ENCODE data around the gene ENOX1. TPM values are rescaled to one million over a fixed set of nuclear protein-coding genes. Genes with fewer than 3 reads are reported as not detected.

The ENOX1 gene
- total and polyA plus RNA-seq, 3 donors from 2014 or later = 11.0 to 14.2 (median 11.5) TPM

DNA sequence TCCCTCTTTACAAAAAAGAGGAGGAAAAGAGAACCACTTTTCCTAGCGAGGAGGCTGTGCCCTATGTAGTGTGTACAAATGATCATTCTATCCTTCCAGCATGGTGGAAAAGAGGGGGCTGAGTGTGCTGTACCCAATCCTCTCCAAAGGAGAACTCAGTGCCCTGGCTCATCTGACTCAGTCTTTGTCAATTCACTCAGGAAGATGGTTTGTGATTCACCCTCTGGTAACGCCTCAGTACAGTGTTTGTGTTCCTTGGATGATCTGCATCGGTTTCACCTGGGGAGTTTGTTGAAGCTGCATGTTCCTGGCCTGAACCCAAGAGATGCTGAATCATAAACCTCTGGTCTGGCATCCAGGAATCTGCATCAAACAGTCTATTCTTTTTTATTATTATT is 18.3 kb upstream of the ENOX1 start:
- H3K4me3 ChIP-seq = no peak overlapping the region

GRCh38 chr13:43804461-43805070 is 17.8 kb upstream of the ENOX1 start:
- 27 to 34% methylated on average over 5 of the region's 5 CpGs for WGBS, 2 donors
- Histone ChIP-seq H3K4me1 (no peaks in the 10 kb centered on the region), H3K4me3 (no peak overlapping the region), H3K9me3 (no peaks in the 10 kb centered on the region), H3K36me3 (ENCODE audit: low read depth, missing control alignments) (no peaks in the 10 kb centered on the region), H3K27ac (no peak overlapping the region), H3K27me3 (no peaks in the 10 kb centered on the region)
- no peak for DNase-seq
- intact Hi-C loops (cut with DNase I; ENCODE audit: low total_unique reads) = loop anchor here (10.0 kb wide), 1 partner anchor 720 kb away; no protein-coding TSS in a partner anchor
- TF ChIP-seq, protein P1, sequence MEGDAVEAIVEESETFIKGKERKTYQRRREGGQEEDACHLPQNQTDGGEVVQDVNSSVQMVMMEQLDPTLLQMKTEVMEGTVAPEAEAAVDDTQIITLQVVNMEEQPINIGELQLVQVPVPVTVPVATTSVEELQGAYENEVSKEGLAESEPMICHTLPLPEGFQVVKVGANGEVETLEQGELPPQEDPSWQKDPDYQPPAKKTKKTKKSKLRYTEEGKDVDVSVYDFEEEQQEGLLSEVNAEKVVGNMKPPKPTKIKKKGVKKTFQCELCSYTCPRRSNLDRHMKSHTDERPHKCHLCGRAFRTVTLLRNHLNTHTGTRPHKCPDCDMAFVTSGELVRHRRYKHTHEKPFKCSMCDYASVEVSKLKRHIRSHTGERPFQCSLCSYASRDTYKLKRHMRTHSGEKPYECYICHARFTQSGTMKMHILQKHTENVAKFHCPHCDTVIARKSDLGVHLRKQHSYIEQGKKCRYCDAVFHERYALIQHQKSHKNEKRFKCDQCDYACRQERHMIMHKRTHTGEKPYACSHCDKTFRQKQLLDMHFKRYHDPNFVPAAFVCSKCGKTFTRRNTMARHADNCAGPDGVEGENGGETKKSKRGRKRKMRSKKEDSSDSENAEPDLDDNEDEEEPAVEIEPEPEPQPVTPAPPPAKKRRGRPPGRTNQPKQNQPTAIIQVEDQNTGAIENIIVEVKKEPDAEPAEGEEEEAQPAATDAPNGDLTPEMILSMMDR (IDR thresholded peaks at IDR 0.05) = peak in 2 of 3 experiments; percentile 45 to 59
- TF ChIP-seq POLR2A (IDR thresholded peaks at IDR 0.05) = no peak

More for the DNA sequence above, 18.3 kb upstream of the ENOX1 start:
- Histone ChIP-seq H3K36me3 (ENCODE audit: low read depth, missing control alignments) (no peaks in the 10 kb centered on the region), H3K27ac (no peak overlapping the region), H3K9me3 (no peaks in the 10 kb centered on the region), H3K27me3 (no peaks in the 10 kb centered on the region), H3K4me1 (no peaks in the 10 kb centered on the region)
- TF ChIP-seq, protein P1 (IDR thresholded peaks at IDR 0.05) = no peak
- no peak for TF ChIP-seq POLR2A (IDR thresholded peaks at IDR 0.05)
- WGBS, 2 donors = 19 to 26% methylated on average over 3 of the region's 3 CpGs
- intact Hi-C loops (cut with DNase I; ENCODE audit: low total_unique reads) = loop anchor here (10.0 kb wide), 1 partner anchor 720 kb away; no protein-coding TSS in a partner anchor
- DNase-seq = no peak

- no peak overlapping the region for H3K27ac ChIP-seq
- H3K36me3 ChIP-seq (ENCODE audit: low read depth, missing control alignments) = no peaks in the 10 kb centered on the region
- H3K27me3 ChIP-seq = no peaks in the 10 kb centered on the region
- intact Hi-C loops (cut with DNase I; ENCODE audit: low total_unique reads) = loop anchor here (10.0 kb wide), 1 partner anchor 718 kb away; no protein-coding TSS in a partner anchor
- no peaks in the 10 kb centered on the region for H3K4me1 ChIP-seq
- no peaks in the 10 kb centered on the region for H3K9me3 ChIP-seq
- no peak for DNase-seq
- H3K4me3 ChIP-seq = no peak overlapping the region
- TF ChIP-seq POLR2A (IDR thresholded peaks at IDR 0.05) = no peak
Observed at GRCh38 chr13:43802511-43802910, 15.7 kb upstream of the ENOX1 start.

DNA sequence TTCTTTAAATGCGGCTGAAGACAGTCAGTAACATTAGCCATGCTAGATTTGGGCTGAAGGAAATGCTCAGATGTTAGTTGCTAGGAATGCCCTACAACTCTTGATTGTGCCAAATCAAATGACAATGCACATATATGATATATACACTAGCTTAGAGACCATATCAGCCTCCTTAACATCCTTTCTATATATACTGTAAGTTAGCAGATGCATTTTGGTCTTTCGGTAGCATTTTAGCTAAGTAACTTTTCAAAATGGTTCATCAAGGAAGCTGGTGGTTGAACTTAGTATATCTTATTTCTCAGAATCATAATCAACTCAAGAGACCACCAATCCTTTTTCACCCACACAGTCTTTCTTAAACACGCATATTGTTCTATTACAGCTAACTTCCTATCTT is 14.1 kb upstream of the ENOX1 start:
- Histone ChIP-seq H3K9me3 (no peaks in the 10 kb centered on the region), H3K27ac (no peak overlapping the region), H3K4me1 (no peaks in the 10 kb centered on the region), H3K4me3 (no peak overlapping the region), H3K27me3 (no peaks in the 10 kb centered on the region), H3K36me3 (ENCODE audit: low read depth, missing control alignments) (no peaks in the 10 kb centered on the region)
- intact Hi-C loops (cut with DNase I; ENCODE audit: low total_unique reads) = loop anchor here (10.0 kb wide), 1 partner anchor 716 kb away; no protein-coding TSS in a partner anchor
- TF ChIP-seq, protein P1 (IDR thresholded peaks at IDR 0.05) = no peak
- TF ChIP-seq POLR2A (IDR thresholded peaks at IDR 0.05) = no peak
- DNase-seq = no peak
- 64 to 65% methylated on average over 3 of the region's 3 CpGs for WGBS, 2 donors

DNA sequence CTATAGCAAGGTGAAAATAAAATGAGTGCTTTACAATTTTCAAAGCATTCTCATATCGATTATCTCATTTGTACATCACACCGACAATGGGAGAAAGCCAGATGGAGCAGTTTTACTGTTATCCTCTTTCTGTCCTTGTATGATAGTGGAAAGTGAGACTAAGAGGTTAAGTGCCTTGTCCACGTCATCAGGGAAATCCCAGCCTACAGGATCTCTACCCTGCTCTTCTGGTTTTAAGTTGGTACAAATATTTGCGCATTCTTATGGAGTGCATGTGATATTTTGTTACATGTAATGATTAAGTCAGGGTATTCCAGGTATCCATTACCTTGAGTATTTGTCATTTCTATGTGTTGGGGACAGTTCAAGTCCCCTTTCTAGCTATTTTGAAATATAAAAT is 12.4 kb upstream of the ENOX1 start:
- WGBS, 2 donors = 85 to 92% methylated on average over 4 of the region's 4 CpGs

More for the DNA sequence above, 12.4 kb upstream of the ENOX1 start:
- H3K4me3 ChIP-seq = no peak overlapping the region
- no peaks in the 10 kb centered on the region for H3K27me3 ChIP-seq
- no peak overlapping the region for H3K27ac ChIP-seq
- H3K36me3 ChIP-seq (ENCODE audit: low read depth, missing control alignments) = no peaks in the 10 kb centered on the region
- intact Hi-C loops (cut with DNase I; ENCODE audit: low total_unique reads) = no loop called here
- H3K9me3 ChIP-seq = no peaks in the 10 kb centered on the region
- H3K4me1 ChIP-seq = no peaks in the 10 kb centered on the region
- DNase-seq = no peak
- no peak for TF ChIP-seq POLR2A (IDR thresholded peaks at IDR 0.05)
- TF ChIP-seq, protein P1 (IDR thresholded peaks at IDR 0.05) = no peak

Data from testis (tissue), 3 donors.